ENCODE results near the gene NR1I3.
"Not testable (repeated sequence)": the region's sequence is repeated elsewhere in the genome, so short reads cannot be mapped to it uniquely, and the experiment has no call there.

Gene NR1I3

GRCh38 chr1:161250100-161250499 lies 12.1 kb upstream of the NR1I3 start:
- not testable (repeated sequence) for DNase-seq

GRCh38 chr1:161244888-161245287 lies 6.9 kb upstream of the NR1I3 start:
- DNase-seq: no peak

GRCh38 chr1:161242313-161242712 lies 4.3 kb upstream of the NR1I3 start:
- DNase-seq: no peak

GRCh38 chr1:161241682-161242081 lies 3.7 kb upstream of the NR1I3 start:
- no peak for DNase-seq

- no peak for DNase-seq
Measured at GRCh38 chr1:161235957-161236775, 1.8 kb downstream of the NR1I3 start.

- DNase-seq: no peak
Measured at GRCh38 chr1:161233102-161233501, 4.9 kb downstream of the NR1I3 start.

GRCh38 chr1:161230762-161231161 lies 7.2 kb downstream of the NR1I3 start:
- DNase-seq: no peak

- no peak for DNase-seq
Measured at GRCh38 chr1:161229896-161230295, 8.1 kb downstream of the NR1I3 start.

- no peak for DNase-seq
Measured at GRCh38 chr1:161228032-161228431, 10.0 kb downstream of the NR1I3 start.

GRCh38 chr1:161227196-161227871 lies 10.7 kb downstream of the NR1I3 start:
- peak; percentile 94 for DNase-seq

- no peak for DNase-seq
Measured at GRCh38 chr1:161226759-161227158, 11.2 kb downstream of the NR1I3 start.

- no peak for DNase-seq
Measured at GRCh38 chr1:161226320-161226711, 11.7 kb downstream of the NR1I3 start.

- peak; percentile 75 for DNase-seq
Measured at GRCh38 chr1:161225534-161226319, 12.3 kb downstream of the NR1I3 start, which contains the start of gene TOMM40L. TOMM40L (plus strand) TSS chr1:161226060; CDS start chr1:161226490, 430 bp downstream.

GRCh38 chr1:161225178-161225533 lies 12.8 kb downstream of the NR1I3 start:
- DNase-seq: no peak

- DNase-seq: not testable (repeated sequence)
Measured at GRCh38 chr1:161224695-161225087, 13.3 kb downstream of the NR1I3 start.

GRCh38 chr1:161223805-161224694 lies 14.0 kb downstream of the NR1I3 start:
- DNase-seq: no peak

- no peak for DNase-seq
Measured at GRCh38 chr1:161222175-161223019, 15.6 kb downstream of the NR1I3 start.

- no peak for DNase-seq
Measured at GRCh38 chr1:161220002-161220401, 18.0 kb downstream of the NR1I3 start.

GRCh38 chr1:161219078-161219892 lies 18.7 kb downstream of the NR1I3 start:
- DNase-seq: no peak

- no peak for DNase-seq
Measured at GRCh38 chr1:161218301-161219077, 19.5 kb downstream of the NR1I3 start.

All from T-helper 9 cell (primary cell).